HEK293 (cell line): ENCODE measurements around the gene GJB3.
"Not testable (repeated sequence)": the region's sequence is repeated elsewhere in the genome, so short reads cannot be mapped to it uniquely, and the experiment has no call there.

Experiments used
- CTCF ChIA-PET: fragments of 350-600 bp; formaldehyde crosslinking; extraction: SDS; loops from one replicate; lab custom pipeline; 2021; ENCODE audit warnings: antibody characterized with exemption; lab: Yijun Ruan, JAX
- POLR2A ChIA-PET: fragments of 300-600 bp; formaldehyde crosslinking; extraction: SDS; loops from one replicate; lab custom pipeline; 2020; ENCODE audit warnings: antibody characterized with exemption, inconsistent platforms; lab: Yijun Ruan, JAX
- H3K27ac ChIP-seq: fragments of 200-500 bp; sonication (Bioruptor generic); 2 replicates; pipeline ENCODE4 v1.5.1; 2014; ENCODE audit warnings: low read depth, low read length, control low read depth, inconsistent platforms; ENCODE audit errors: extremely low read depth
- H3K36me3 ChIP-seq, 2 experiments: fragments of 200-500 bp in 1 of 2; sonication (Bioruptor generic) in 1 of 2; 1 replicate in 1 of 2; 2 replicates in 1 of 2; pipeline ENCODE4 v1.5.1; 2014 to 2017; ENCODE audit warnings: inconsistent platforms in 2 of 2, low read length in 2 of 2; ENCODE audit not compliant: control insufficient read depth in 2 of 2, insufficient read depth in 1 of 2
- H3K4me1 ChIP-seq: fragments of 200-500 bp; sonication (Bioruptor generic); 2 replicates; pipeline ENCODE4 v1.5.1; 2014; ENCODE audit warnings: mild to moderate bottlenecking, low read length, inconsistent platforms; ENCODE audit not compliant: control insufficient read depth, insufficient read depth
- H3K4me3 ChIP-seq: 2 replicates; pipeline ENCODE4 v1.5.1; 2011; ENCODE audit warnings: low read depth, mild to moderate bottlenecking, control low read depth, low read length, moderate library complexity
- H3K9me3 ChIP-seq: fragments of 200-500 bp; sonication (Bioruptor generic); 2 replicates; pipeline ENCODE4 v1.5.1; 2014; ENCODE audit warnings: low read depth, low read length, inconsistent platforms; ENCODE audit not compliant: control insufficient read depth, insufficient read depth
- HOXC10 ChIP-seq: sonication (generic); formaldehyde crosslinking; IDR thresholded peaks from 2 replicates; pipeline ENCODE4 v1.8.1; 2023; ENCODE audit warnings: mild to moderate bottlenecking, missing genetic modification reagents
- SETDB1 ChIP-seq: IDR thresholded peaks from one replicate; pipeline ENCODE4 v1.6.1; 2017; ENCODE audit warnings: mild to moderate bottlenecking, low read length, moderate library complexity, mixed read lengths; ENCODE audit not compliant: insufficient read length
- ZBTB48 ChIP-seq: fragments of 450-650 bp; formaldehyde crosslinking; IDR thresholded peaks from 2 replicates; pipeline ENCODE4 v1.5.1; 2016; ENCODE audit warnings: missing biosample characterization, missing genetic modification characterization
- ZFP37 ChIP-seq: fragments of 450-650 bp; formaldehyde crosslinking; IDR thresholded peaks from 2 replicates; pipeline ENCODE4 v1.5.1; 2016; ENCODE audit warnings: missing biosample characterization, missing genetic modification characterization
- ZNF114 ChIP-seq: fragments of 450-650 bp; formaldehyde crosslinking; IDR thresholded peaks from 2 replicates; pipeline ENCODE4 v1.5.0; 2017; ENCODE audit warnings: missing biosample characterization, missing genetic modification characterization
- ZNF146 ChIP-seq: fragments of 450-650 bp; formaldehyde crosslinking; IDR thresholded peaks from 2 replicates; pipeline ENCODE4 v1.5.1; 2016; ENCODE audit warnings: missing biosample characterization, missing genetic modification characterization
- ZNF24 ChIP-seq: fragments of 450-650 bp; formaldehyde crosslinking; IDR thresholded peaks from 2 replicates; pipeline ENCODE4 v1.5.1; 2016; ENCODE audit warnings: missing biosample characterization, missing genetic modification characterization
- ZNF292 ChIP-seq: fragments of 450-650 bp; formaldehyde crosslinking; IDR thresholded peaks from 2 replicates; pipeline ENCODE4 v1.5.1; 2016; ENCODE audit warnings: low read depth, missing biosample characterization, missing genetic modification characterization, borderline replicate concordance
- ZNF341 ChIP-seq: fragments of 450-650 bp; formaldehyde crosslinking; IDR thresholded peaks from 2 replicates; pipeline ENCODE4; 2016; ENCODE audit warnings: low read depth, missing biosample characterization, missing genetic modification characterization
- ZNF449 ChIP-seq: fragments of 450-650 bp; formaldehyde crosslinking; IDR thresholded peaks from 2 replicates; pipeline ENCODE4 v1.5.1; 2017; ENCODE audit warnings: missing biosample characterization, mild to moderate bottlenecking, missing genetic modification characterization, moderate library complexity
- ZNF747 ChIP-seq: fragments of 450-650 bp; formaldehyde crosslinking; IDR thresholded peaks from 2 replicates; pipeline ENCODE4 v1.5.1; 2016; ENCODE audit warnings: missing biosample characterization, missing genetic modification characterization
- ZXDB ChIP-seq: fragments of 450-650 bp; formaldehyde crosslinking; IDR thresholded peaks from 2 replicates; pipeline ENCODE4 v1.5.1; 2016; ENCODE audit warnings: missing biosample characterization, missing genetic modification characterization
- TF ChIP-seq, protein P1 (sequence below): fragments of 450-650 bp; formaldehyde crosslinking; IDR thresholded peaks from 2 replicates; pipeline ENCODE4 v1.5.1; 2016; ENCODE audit warnings: missing biosample characterization, missing genetic modification characterization, borderline replicate concordance

GJB3 gene

GRCh38 chr1:34773114-34773513, 7.9 kb upstream of the GJB3 start:
- H3K27ac ChIP-seq, H3K36me3 ChIP-seq, H3K4me3 ChIP-seq, H3K9me3 ChIP-seq, POLR2A ChIA-PET, H3K4me1 ChIP-seq: not testable (repeated sequence)
- TF ChIP-seq ZNF146 (tag by site-specific recombination), result peak; percentile 74; the same call in 1 of the 2 replicates
- CTCF ChIA-PET, result interaction anchor here (0.6 to 0.7 kb wide), 2 partner anchors 9 to 14 kb away, joined by 3 read pairs; no protein-coding TSS in a partner anchor

- Histone ChIP-seq H3K27ac (no peak overlapping the region), H3K4me1 (no peaks in the 10 kb centered on the region), H3K4me3 (no peak overlapping the region), H3K36me3 (no peaks in the 10 kb centered on the region), H3K9me3 (no peaks in the 10 kb centered on the region)
- TF ChIP-seq ZFP37 (tag by site-specific recombination), result no peak
- TF ChIP-seq ZNF292 (tag by site-specific recombination), result no peak
- TF ChIP-seq, protein P1, sequence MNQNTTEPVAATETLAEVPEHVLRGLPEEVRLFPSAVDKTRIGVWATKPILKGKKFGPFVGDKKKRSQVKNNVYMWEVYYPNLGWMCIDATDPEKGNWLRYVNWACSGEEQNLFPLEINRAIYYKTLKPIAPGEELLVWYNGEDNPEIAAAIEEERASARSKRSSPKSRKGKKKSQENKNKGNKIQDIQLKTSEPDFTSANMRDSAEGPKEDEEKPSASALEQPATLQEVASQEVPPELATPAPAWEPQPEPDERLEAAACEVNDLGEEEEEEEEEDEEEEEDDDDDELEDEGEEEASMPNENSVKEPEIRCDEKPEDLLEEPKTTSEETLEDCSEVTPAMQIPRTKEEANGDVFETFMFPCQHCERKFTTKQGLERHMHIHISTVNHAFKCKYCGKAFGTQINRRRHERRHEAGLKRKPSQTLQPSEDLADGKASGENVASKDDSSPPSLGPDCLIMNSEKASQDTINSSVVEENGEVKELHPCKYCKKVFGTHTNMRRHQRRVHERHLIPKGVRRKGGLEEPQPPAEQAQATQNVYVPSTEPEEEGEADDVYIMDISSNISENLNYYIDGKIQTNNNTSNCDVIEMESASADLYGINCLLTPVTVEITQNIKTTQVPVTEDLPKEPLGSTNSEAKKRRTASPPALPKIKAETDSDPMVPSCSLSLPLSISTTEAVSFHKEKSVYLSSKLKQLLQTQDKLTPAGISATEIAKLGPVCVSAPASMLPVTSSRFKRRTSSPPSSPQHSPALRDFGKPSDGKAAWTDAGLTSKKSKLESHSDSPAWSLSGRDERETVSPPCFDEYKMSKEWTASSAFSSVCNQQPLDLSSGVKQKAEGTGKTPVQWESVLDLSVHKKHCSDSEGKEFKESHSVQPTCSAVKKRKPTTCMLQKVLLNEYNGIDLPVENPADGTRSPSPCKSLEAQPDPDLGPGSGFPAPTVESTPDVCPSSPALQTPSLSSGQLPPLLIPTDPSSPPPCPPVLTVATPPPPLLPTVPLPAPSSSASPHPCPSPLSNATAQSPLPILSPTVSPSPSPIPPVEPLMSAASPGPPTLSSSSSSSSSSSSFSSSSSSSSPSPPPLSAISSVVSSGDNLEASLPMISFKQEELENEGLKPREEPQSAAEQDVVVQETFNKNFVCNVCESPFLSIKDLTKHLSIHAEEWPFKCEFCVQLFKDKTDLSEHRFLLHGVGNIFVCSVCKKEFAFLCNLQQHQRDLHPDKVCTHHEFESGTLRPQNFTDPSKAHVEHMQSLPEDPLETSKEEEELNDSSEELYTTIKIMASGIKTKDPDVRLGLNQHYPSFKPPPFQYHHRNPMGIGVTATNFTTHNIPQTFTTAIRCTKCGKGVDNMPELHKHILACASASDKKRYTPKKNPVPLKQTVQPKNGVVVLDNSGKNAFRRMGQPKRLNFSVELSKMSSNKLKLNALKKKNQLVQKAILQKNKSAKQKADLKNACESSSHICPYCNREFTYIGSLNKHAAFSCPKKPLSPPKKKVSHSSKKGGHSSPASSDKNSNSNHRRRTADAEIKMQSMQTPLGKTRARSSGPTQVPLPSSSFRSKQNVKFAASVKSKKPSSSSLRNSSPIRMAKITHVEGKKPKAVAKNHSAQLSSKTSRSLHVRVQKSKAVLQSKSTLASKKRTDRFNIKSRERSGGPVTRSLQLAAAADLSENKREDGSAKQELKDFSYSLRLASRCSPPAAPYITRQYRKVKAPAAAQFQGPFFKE (tag by site-specific recombination), result no peak
- TF ChIP-seq SETDB1, result no peak
- TF ChIP-seq ZXDB (tag by site-specific recombination), result no peak
- TF ChIP-seq ZNF449 (tag by site-specific recombination), result no peak
- no peak for TF ChIP-seq ZNF24
- TF ChIP-seq HOXC10 (CRISPR knock-in tag), result no peak
- TF ChIP-seq ZNF114 (tag by site-specific recombination), result no peak
- ChIA-PET POLR2A (no interaction called here), CTCF (interaction anchor here (0.6 to 0.7 kb wide), 2 partner anchors 13 to 751 kb away, joined by 3 to 4 read pairs; no protein-coding TSS in a partner anchor)
Measured at GRCh38 chr1:34774957-34775356, 6.1 kb upstream of the GJB3 start.

DNA sequence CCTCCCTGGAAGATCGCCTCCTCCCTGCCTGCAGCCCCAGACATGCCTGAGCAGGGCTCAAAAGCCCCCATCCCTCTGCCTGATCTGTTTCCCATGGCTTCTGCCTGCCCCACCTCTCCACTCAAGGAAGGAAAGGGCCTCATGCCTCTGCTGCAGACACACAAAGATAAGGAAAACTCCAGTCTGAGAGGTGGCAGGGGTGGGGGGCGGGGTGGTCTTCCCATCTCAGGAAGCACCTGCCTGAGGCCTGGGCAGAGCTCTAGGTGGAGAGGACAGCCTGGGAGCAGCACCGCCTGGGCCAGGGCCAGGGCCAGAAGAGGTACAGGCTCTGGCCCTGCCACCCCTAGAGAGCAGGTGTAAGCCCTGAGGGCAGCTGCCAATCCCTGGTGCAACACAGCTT, 4.1 kb upstream of the GJB3 start:
- Histone ChIP-seq H3K9me3 (no peaks in the 10 kb centered on the region), H3K36me3 (no peaks in the 10 kb centered on the region), H3K4me1 (no peaks in the 10 kb centered on the region), H3K27ac (no peak overlapping the region)
- POLR2A ChIA-PET, result no interaction called here
- TF ChIP-seq ZNF341, result no peak
- TF ChIP-seq ZBTB48 (tag by site-specific recombination), result no peak
- no peak for TF ChIP-seq ZNF747 (tag by site-specific recombination)
- TF ChIP-seq, all 188 proteins: peak for 0
- no peak overlapping the region for H3K4me3 ChIP-seq
- CTCF ChIA-PET, result interaction anchor here (0.8 to 2.5 kb wide), 4 partner anchors 9 to 83 kb away, joined by 3 to 11 read pairs (median 4); partner anchors contain the start of gene SMIM12
